Testis (tissue), 3 donors: ENCODE results near the gene SORCS3. TPM values are rescaled to one million over a fixed set of nuclear protein-coding genes. Genes with fewer than 3 reads are reported as not detected.

Source experiments
- DNase-seq: peaks from one replicate; pipeline ENCODE4 v3.0.0-alpha.2; 2019
- H3K27ac ChIP-seq, 2 donors: fragments of 200-600 bp; sonication (generic); one replicate each; pipeline ENCODE4 v1.5.1; 2019
- H3K27me3 ChIP-seq: fragments of 200-600 bp; sonication (generic); one replicate; pipeline ENCODE4 v1.5.1; 2019
- H3K36me3 ChIP-seq: fragments of 200-600 bp; sonication (generic); one replicate; pipeline ENCODE4 v1.5.1; 2017; ENCODE audit warnings: low read depth; ENCODE audit errors: missing control alignments
- H3K4me1 ChIP-seq: fragments of 200-600 bp; sonication (generic); one replicate; pipeline ENCODE4 v1.5.1; 2019
- H3K4me3 ChIP-seq, 2 donors: fragments of 200-600 bp; sonication (generic); one replicate each; pipeline ENCODE4 v1.5.1; 2017 to 2019
- H3K9me3 ChIP-seq: fragments of 200-600 bp; sonication (generic); one replicate; pipeline ENCODE4 v1.5.1; 2017
- CTCF ChIP-seq, 3 experiments: fragments of 450-650 bp in 2 of 3; fragments of 200-600 bp in 1 of 3; sonication (generic) in 1 of 3; IDR thresholded peaks; one replicate each; pipeline ENCODE4 v1.5.1; 2016 to 2019; ENCODE audit warnings: antibody characterized with exemption in 3 of 3, mild to moderate bottlenecking in 2 of 3, moderate library complexity in 1 of 3
- POLR2A ChIP-seq: fragments of 450-650 bp; IDR thresholded peaks from one replicate; pipeline ENCODE4 v1.6.1; 2017; ENCODE audit warnings: antibody characterized with exemption, mild to moderate bottlenecking, moderate library complexity
- WGBS, 2 donors: methylation state at CpG; one replicate each; pipeline ENCODE4 v1.1.5; 2018; 5-methylcytosine and 5-hydroxymethylcytosine counted together
- intact Hi-C: fragments of 100-400 bp; cut with DNase I; formaldehyde crosslinking; loops from one replicate; pipeline ENCODE4 v1.15.1; 2023; ENCODE audit warnings: low total_unique reads
- polyA plus RNA-seq: library from polyadenylated mRNA; stranded (reverse); fragments of 350-450 nt; fragmentation: Illumina TruSeq; extraction: RNeasy Lipid Tissue Mini Kit (QIAGEN cat#74804); gene quantifications from one replicate; pipeline ENCODE4 v1.2.3, GENCODE V29; 2014; ENCODE audit warnings: low read depth, low replicate concordance; ENCODE audit not compliant: insufficient read depth
- total RNA-seq, 2 donors: library from RNA; depleted of rRNA; stranded (reverse); fragments of >200 nt; gene quantifications; one replicate each; pipeline ENCODE4 v1.2.3, GENCODE V29; 2016

The SORCS3 gene
- total and polyA plus RNA-seq, 3 donors from 2014 or later = 1.3 to 2.2 (median 1.7) TPM

GRCh38 chr10:105085980-105086379, 444.9 kb downstream of the SORCS3 start:
- Histone ChIP-seq H3K36me3 (no peaks in the 10 kb centered on the region), H3K4me1 (no peaks in the 10 kb centered on the region), H3K9me3 (no peaks in the 10 kb centered on the region), H3K27me3 (no peaks in the 10 kb centered on the region), H3K4me3 (no peak overlapping the region), H3K27ac (no peak overlapping the region)
- no peak for TF ChIP-seq CTCF (IDR thresholded peaks at IDR 0.05)
- TF ChIP-seq POLR2A = no peak
- intact Hi-C loops = no loop called here
- WGBS, 2 donors = 74 to 79% methylated on average over 2 of the region's 2 CpGs
- DNase-seq = no peak

DNA sequence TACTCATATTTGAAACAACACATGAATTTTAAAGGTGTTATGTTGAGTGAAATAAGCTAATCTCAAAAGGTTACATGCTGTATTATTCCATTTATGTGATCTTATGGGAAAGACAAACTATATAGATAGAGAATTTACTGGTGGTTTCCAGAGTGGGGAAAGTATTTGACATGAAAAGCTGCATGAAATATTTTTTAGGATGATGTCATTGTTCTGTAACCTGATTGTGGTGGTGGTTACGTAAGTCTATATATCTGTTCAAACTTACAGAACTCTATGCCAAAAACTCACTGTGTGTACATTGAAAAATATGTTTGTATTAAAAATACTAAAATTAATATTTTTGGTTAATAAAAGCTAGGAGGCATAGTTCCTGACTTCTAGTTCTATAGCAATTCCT, 453.0 kb downstream of the SORCS3 start:
- Histone ChIP-seq H3K9me3 (no peaks in the 10 kb centered on the region), H3K4me3 (no peak overlapping the region)
- intact Hi-C loops = no loop called here

DNA sequence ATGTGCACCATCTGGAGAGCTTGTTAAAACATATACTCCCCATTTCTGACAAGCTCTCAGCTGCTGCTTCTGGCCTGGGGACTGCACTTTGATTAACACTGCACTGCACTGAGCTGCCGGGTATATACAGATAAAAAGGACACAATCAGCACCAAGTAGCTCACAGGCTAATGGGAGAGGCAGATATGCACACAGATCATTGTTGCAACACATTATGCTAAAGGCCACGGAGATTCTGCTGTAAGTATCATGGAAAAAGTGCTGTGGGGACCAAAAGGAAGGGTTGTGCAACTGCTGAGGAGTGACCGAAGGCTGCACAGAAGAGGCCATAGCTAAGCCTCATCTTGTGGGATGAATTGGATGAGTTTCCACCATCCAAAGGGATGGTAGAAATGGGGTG, 455.2 kb downstream of the SORCS3 start:
- 53 to 73% methylated on average over 3 of the region's 3 CpGs for WGBS, 2 donors
- Histone ChIP-seq H3K9me3 (no peaks in the 10 kb centered on the region), H3K36me3 (no peaks in the 10 kb centered on the region), H3K27me3 (no peaks in the 10 kb centered on the region), H3K27ac (no peak overlapping the region), H3K4me3 (no peak overlapping the region), H3K4me1 (no peaks in the 10 kb centered on the region)
- TF ChIP-seq POLR2A (no peak), CTCF (IDR thresholded peaks at IDR 0.05) (no peak)
- intact Hi-C loops = no loop called here
- DNase-seq = no peak

More for the DNA sequence above, 453.0 kb downstream of the SORCS3 start:
- no peaks in the 10 kb centered on the region for H3K4me1 ChIP-seq
- no peak overlapping the region for H3K27ac ChIP-seq
- 89 to 100% methylated on average over 1 of the region's 1 CpG for WGBS, 2 donors
- no peaks in the 10 kb centered on the region for H3K27me3 ChIP-seq
- H3K36me3 ChIP-seq = no peaks in the 10 kb centered on the region
- TF ChIP-seq POLR2A = no peak
- DNase-seq = no peak

- DNase-seq = no peak
- no peaks in the 10 kb centered on the region for H3K4me1 ChIP-seq
- intact Hi-C loops = no loop called here
- no peak for TF ChIP-seq CTCF (IDR thresholded peaks at IDR 0.05)
- TF ChIP-seq POLR2A = no peak
- no peaks in the 10 kb centered on the region for H3K27me3 ChIP-seq
- no peak overlapping the region for H3K4me3 ChIP-seq
- H3K9me3 ChIP-seq = no peaks in the 10 kb centered on the region
- H3K27ac ChIP-seq = no peak overlapping the region
- H3K36me3 ChIP-seq = no peaks in the 10 kb centered on the region
- WGBS, 2 donors = 63 to 73% methylated on average over 6 of the region's 6 CpGs
These were observed 461.9 kb downstream of the SORCS3 start for GRCh38 chr10:105102977-105103376.

DNA sequence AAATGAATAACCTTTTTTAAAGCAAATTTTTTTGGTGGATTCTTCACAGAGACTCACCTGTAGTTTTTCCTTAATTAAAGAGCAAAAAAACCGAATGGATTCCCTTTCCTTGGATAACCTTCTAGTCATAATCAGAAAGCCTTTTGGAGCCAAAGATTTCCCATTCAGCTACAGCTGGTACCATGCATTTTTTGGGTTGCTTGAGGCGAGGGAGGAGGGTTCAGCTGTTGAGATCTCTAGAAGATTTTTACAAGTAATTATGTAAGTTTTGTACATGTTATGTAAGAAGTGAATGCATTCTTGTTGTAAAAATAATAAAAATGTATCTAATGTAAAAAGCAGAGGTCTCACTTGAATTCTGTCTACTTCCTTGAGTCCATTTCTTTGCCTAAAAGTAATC, 463.2 kb downstream of the SORCS3 start:
- DNase-seq = no peak
- Histone ChIP-seq H3K4me3 (no peak overlapping the region), H3K4me1 (no peaks in the 10 kb centered on the region), H3K27me3 (no peaks in the 10 kb centered on the region), H3K27ac (no peak overlapping the region), H3K9me3 (no peaks in the 10 kb centered on the region), H3K36me3 (no peaks in the 10 kb centered on the region)
- intact Hi-C loops = no loop called here
- no peak for TF ChIP-seq CTCF (IDR thresholded peaks at IDR 0.05)
- no peak for TF ChIP-seq POLR2A
- WGBS, 2 donors = 66 to 76% methylated on average over 2 of the region's 2 CpGs
